GM21367 (cell line): ENCODE data around the gene MARK1.

ENCODE experiments used
- ATAC-seq: cut with Tn5 transposase; IDR thresholded peaks from one replicate; pipeline ENCODE4 v1.9.1; 2021; ENCODE audit not compliant: unreplicated experiment

MARK1 gene

GRCh38 chr1:220528679-220529501, 954 bp downstream of the MARK1 start:
- ATAC-seq, result peak; percentile 14

DNA sequence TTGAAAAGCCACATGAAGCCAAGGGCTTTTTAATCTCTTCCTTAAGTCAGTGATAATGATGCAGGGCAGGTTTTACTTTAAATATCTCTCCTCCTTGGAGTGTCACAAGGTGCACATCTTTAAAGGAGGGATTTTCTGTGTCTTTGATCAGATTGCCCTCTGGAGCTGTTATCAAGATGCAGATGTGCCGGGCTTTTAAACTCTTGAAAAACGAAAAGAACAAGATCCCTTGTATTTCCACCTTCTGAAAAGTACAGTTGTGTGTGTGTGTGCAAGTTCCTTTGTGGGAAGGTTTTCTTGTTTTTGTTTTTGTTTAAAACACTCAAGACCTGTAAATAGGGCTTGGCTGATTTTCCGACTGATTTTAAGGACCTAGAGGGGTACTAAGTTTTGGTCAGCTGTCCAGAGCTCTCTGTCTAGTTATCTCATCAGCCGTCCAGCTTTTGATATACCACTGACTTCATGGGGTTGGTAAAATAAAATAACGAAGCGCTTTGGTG, 1.6 kb downstream of the MARK1 start:
- ATAC-seq, result no peak

DNA sequence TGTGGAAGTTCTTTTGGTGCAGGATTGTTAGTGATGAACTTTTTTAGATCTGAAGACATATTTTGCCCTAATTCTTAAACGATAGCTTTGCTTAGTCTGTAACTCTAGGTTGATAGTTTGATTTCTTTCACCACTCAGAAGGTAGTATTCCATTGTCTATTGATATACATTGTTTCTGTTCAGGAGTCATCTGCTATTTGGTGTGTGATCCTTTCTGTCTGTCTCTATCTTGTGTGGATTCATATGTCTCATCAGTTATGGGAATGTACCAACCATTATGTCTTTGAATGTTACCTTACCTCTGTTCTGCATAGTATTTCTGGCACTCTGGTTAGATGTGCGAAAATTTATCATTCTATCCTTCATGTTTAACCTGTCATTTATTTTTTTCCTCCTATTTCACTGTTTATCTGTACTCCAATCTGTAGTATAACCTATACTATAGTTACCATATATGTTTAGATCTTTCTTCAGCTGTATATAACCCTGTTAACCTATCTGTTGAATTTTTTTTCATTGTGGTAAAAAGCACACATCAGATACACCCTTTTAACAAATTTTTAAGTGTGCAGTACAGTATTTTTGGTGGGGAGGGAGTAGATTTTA, 5.7 kb downstream of the MARK1 start:
- no peak for ATAC-seq

- no peak for ATAC-seq
Measured at GRCh38 chr1:220544901-220545303, 17.0 kb downstream of the MARK1 start.

GRCh38 chr1:220550811-220551399, 23.0 kb downstream of the MARK1 start:
- ATAC-seq, result no peak

GRCh38 chr1:220551718-220552117, 23.8 kb downstream of the MARK1 start:
- ATAC-seq, result no peak

- ATAC-seq, result no peak
Measured at GRCh38 chr1:220552672-220553260, 24.8 kb downstream of the MARK1 start.

GRCh38 chr1:220556641-220557040, 28.7 kb downstream of the MARK1 start:
- no peak for ATAC-seq

- no peak for ATAC-seq
Measured at GRCh38 chr1:220563564-220563963, 35.6 kb downstream of the MARK1 start.

DNA sequence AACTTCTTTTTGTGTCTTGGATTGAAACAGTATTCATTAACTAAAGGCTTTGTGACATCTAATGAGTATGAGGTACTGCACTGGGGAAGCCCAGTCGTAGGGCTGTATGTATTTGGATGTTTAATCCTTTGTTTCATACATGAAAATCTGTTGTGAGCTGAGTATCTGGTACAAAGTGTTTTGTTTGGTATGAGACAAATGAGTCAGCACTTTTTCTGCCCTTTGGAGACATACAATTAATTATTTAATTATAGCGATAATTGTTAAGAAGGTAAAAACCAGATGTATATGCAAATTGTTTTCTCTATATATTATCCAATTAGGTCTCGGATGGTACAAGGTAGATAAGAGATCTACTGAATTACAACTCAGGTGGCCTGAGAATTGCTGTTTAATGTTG, 36.3 kb downstream of the MARK1 start:
- ATAC-seq, result no peak

- no peak for ATAC-seq
Measured at GRCh38 chr1:220565670-220566069, 37.7 kb downstream of the MARK1 start.

GRCh38 chr1:220566869-220567268, 38.9 kb downstream of the MARK1 start:
- ATAC-seq, result no peak

GRCh38 chr1:220572416-220572815, 44.5 kb downstream of the MARK1 start:
- no peak for ATAC-seq

DNA sequence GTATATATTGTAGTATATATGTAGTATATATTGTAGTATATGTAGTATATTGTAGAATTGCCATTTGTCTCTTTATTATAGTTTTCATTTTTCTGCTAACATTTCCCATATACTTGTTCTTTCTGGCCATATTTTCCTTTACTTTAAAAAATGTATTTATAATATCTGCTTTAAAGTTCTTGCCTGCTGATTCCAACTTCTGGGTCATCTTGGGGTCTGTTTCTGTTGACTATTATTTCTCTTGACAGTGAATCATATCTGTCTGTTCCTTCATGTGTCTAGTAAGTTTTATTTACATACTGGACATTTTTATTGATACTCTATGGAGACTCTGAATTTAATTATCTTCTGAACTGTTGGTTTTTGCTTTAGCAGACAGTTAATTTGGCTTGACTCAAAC, 45.9 kb downstream of the MARK1 start:
- no peak for ATAC-seq

- no peak for ATAC-seq
Measured at GRCh38 chr1:220575718-220576497, 48.0 kb downstream of the MARK1 start.

DNA sequence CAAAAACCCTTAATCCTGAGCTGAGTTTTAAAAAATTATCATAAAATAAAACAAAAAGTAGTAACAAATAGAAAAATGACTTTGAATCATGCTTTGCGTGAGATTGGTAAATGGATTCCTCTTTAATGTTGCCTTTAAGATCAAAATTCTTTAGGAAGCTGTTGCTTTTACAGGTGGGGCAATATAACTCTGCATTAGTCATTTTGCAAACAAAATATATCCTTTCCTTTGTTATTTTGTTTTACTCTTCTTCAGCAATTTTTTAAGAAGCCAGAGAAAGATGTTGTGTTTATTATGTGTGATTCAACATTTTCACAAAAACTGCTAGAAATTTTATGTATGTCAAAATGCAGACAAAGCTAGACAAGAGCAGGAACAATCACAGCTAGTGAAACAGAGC, 50.0 kb downstream of the MARK1 start:
- ATAC-seq, result no peak

DNA sequence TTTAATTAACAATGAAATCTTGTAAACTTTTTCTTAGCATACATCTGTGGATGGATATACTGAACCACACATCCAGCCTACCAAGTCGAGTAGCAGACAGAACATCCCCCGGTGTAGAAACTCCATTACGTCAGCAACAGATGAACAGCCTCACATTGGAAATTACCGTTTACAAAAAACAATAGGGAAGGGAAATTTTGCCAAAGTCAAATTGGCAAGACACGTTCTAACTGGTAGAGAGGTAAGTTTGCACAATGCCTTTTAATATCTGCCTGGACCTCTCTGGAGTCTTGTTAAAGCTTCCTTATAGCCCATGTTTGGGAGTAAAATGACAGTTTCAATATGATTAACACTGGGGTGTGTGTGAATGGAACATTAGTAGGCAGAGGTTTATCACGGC, 51.4 kb downstream of the MARK1 start:
- ATAC-seq, result no peak

DNA sequence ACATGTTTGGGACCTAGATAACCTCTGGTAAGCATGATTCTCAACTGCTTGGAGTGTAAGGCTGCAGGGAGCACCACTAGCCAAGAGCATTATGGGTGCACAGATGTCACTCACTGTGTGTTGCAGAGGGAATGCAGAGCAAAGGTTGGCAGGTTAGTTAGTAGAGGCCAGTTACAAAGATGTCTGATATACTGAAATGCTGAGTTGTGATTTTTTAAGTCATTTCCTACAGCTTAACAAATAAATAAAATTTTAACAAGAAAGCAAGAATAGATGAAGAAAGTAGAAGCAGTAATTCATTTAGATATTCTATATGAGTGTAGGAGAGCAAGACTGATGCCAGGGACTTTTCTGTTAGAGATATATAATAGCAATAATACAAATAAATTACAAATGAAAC, 64.8 kb downstream of the MARK1 start:
- ATAC-seq, result no peak

DNA sequence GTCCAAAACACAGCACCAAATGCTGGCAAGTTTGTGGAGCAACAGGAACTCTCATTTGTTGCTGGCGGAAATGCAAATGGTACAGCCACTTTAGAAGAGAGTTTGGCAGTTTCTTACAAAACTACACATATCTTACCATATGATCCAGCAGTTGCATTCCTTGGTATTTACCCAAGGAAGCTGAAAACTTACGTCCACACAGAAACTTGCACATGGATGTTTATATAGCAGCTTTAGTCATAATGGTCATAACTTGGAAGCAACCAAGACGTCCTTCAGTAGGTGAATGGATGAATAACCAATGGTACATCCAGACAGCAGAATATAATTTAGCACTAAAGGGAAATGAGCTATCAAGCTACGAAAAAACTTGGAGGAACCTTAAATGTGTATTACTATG, 66.4 kb downstream of the MARK1 start:
- ATAC-seq, result no peak

DNA sequence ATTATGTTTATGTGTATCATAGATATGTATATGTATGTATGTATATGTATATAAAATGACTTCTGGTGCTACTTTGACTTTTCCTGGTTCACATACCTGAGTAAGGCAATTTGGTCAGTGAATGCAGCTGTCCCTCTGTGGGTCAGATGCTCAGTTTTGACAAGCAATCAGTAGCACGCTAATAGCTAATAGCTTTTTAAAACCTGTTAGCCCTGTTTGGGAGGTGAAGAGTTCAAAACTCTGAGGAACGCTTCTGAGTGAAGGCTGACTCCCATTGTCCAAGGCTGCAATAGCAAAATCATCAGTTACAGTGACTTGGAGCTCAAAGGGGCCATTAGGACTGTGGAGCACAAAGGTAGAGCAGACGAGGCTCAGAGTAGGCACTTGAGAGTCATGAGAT, 67.2 kb downstream of the MARK1 start:
- no peak for ATAC-seq

GRCh38 chr1:220604926-220605325, 77.0 kb downstream of the MARK1 start:
- ATAC-seq, result no peak
